C4-2B (cell line): ENCODE measurements around the gene MYLK.

Source experiments
- ZFX ChIP-seq: fragments of 450-650 bp; IDR thresholded peaks from 2 replicates; pipeline ENCODE4 v1.6.1; 2017
- TF ChIP-seq, protein P1 (sequence below): fragments of 450-650 bp; conservative IDR thresholded peaks from 2 replicates; pipeline ENCODE4 v1.5.1; 2017; ENCODE audit warnings: mild to moderate bottlenecking

DNA sequence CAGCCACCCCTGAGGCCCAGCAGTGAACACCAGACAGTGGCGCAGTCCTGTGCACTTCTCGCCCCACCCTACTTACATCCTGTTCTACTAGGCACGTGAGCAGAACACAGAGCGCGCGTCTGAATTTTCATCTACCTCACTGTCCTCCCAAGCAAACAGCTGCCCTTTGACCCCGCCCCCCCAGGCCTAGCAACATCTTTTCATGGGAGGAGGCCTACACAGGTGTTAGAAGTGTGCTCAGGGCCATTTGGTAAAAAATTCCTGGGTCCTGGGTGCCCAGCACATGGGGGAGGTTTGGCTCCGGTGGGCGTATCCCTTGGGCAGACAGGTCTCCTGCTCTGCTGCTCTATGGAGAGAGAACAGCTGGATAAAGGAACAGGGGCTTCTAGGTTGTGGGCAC, 95.0 kb downstream of the MYLK start:
- TF ChIP-seq, protein P1, sequence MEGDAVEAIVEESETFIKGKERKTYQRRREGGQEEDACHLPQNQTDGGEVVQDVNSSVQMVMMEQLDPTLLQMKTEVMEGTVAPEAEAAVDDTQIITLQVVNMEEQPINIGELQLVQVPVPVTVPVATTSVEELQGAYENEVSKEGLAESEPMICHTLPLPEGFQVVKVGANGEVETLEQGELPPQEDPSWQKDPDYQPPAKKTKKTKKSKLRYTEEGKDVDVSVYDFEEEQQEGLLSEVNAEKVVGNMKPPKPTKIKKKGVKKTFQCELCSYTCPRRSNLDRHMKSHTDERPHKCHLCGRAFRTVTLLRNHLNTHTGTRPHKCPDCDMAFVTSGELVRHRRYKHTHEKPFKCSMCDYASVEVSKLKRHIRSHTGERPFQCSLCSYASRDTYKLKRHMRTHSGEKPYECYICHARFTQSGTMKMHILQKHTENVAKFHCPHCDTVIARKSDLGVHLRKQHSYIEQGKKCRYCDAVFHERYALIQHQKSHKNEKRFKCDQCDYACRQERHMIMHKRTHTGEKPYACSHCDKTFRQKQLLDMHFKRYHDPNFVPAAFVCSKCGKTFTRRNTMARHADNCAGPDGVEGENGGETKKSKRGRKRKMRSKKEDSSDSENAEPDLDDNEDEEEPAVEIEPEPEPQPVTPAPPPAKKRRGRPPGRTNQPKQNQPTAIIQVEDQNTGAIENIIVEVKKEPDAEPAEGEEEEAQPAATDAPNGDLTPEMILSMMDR = no peak
- TF ChIP-seq ZFX = no peak
